H1 (cell line): ENCODE measurements around the gene MTG1. TPM values are rescaled to one million over a fixed set of nuclear protein-coding genes. Genes with fewer than 3 reads are reported as not detected.

Source experiments
- BRCA1 ChIP-seq: IDR thresholded peaks from 2 replicates; pipeline ENCODE4 v1.6.1; 2012; ENCODE audit warnings: low read depth, low read length, improper control_type of control experiment
- CHD1 ChIP-seq: IDR thresholded peaks from 2 replicates; pipeline ENCODE4 v1.6.1; 2012; ENCODE audit warnings: low read depth, low read length, improper control_type of control experiment
- EGR1 ChIP-seq: IDR thresholded peaks from 2 replicates; pipeline ENCODE4 v1.6.1; 2011; ENCODE audit warnings: low read depth, low read length, borderline replicate concordance
- GABPA ChIP-seq: IDR thresholded peaks from 2 replicates; pipeline ENCODE4 v1.6.1; 2011; ENCODE audit warnings: mild to moderate bottlenecking, low read length, moderate library complexity, borderline replicate concordance; ENCODE audit not compliant: insufficient read depth
- RBBP5 ChIP-seq: IDR thresholded peaks from 2 replicates; pipeline ENCODE4 v1.7.1; 2012; ENCODE audit warnings: low read depth, mild to moderate bottlenecking, inconsistent platforms, low read length, moderate library complexity, borderline replicate concordance
- polyA plus RNA-seq, 7 experiments: library from polyadenylated mRNA; depleted of rRNA in 3 of 7; stranded (reverse) in 5 of 7; unstranded in 2 of 7; fragments of >200 nt in 5 of 7; fragments of 200-250 nt in 2 of 7; gene quantifications; 1 replicate in 5 of 7; 2 replicates in 1 of 7; 4 replicates in 1 of 7; pipeline versions ENCODE4 v1.2.1 to v1.2.3, GENCODE V29; 2011 to 2013; ENCODE audit warnings: missing spikeins in 2 of 7, mixed read lengths in 2 of 7
- total RNA-seq: library from RNA; stranded (reverse); fragmentation: NEBNext Ultra II Directional; extraction: Animal tissue kit (Norgen Biotek cat#: 25700); gene quantifications from 2 replicates; pipeline ENCODE4 v1.2.1, GENCODE V29; 2021
- TF ChIP-seq, protein P1 (sequence below): fragments of 300-600 bp; sonication (generic); IDR thresholded peaks from 2 replicates; pipeline ENCODE4 v1.7.1; 2012; ENCODE audit warnings: low read length, moderate library complexity, mild to moderate bottlenecking, inconsistent platforms; ENCODE audit not compliant: insufficient replicate concordance
- TF ChIP-seq, protein P2 (sequence below): IDR thresholded peaks from 2 replicates; pipeline ENCODE4 v1.6.1; 2012; ENCODE audit warnings: low read length, inconsistent platforms

Gene MTG1
- total and polyA plus RNA-seq, 2 of the 8 experiments (the other 6 are each of a cell fraction or from before 2014, with no cell fraction given), result 56.6 to 81.6 TPM

DNA sequence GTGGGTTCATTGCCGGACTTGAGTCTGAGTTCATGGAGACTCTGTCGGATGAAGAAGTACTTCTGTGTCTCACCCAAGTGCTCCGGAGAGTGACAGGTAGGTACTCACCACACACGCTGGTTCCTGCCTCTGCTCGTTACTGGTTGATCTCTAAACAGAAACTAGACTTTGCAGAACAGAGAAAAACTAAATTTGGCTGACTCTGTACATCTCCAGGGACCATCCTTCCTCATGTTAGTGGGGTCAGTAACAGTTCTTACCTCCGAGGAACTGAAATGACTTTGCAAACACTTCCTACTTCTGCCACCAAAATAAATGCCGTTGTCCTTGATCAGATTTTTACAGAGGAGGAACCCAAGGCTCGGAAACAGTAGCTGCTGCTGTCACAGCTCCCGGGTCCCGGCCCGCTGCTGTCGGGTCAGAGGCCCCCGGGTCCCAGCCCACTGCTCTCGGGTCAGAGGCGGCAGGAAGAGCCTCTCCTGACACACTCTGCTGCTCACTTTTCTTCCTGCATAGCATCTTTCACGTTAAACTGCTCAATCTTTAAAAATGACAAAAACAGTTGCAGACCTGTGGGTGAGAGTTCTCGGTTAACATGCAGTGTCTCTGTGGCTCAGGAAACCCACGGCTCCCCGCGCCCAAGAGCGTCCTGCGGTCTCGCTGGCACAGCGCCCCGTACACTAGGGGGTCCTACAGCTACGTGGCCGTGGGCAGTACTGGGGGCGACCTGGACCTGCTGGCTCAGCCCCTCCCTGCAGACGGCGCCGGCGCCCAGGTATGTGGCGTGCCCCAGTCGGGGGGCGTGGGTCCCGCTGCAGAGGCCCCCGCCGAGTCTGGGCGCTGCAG lies 4.8 kb upstream of the MTG1 start (continued):
- TF ChIP-seq, protein P1, sequence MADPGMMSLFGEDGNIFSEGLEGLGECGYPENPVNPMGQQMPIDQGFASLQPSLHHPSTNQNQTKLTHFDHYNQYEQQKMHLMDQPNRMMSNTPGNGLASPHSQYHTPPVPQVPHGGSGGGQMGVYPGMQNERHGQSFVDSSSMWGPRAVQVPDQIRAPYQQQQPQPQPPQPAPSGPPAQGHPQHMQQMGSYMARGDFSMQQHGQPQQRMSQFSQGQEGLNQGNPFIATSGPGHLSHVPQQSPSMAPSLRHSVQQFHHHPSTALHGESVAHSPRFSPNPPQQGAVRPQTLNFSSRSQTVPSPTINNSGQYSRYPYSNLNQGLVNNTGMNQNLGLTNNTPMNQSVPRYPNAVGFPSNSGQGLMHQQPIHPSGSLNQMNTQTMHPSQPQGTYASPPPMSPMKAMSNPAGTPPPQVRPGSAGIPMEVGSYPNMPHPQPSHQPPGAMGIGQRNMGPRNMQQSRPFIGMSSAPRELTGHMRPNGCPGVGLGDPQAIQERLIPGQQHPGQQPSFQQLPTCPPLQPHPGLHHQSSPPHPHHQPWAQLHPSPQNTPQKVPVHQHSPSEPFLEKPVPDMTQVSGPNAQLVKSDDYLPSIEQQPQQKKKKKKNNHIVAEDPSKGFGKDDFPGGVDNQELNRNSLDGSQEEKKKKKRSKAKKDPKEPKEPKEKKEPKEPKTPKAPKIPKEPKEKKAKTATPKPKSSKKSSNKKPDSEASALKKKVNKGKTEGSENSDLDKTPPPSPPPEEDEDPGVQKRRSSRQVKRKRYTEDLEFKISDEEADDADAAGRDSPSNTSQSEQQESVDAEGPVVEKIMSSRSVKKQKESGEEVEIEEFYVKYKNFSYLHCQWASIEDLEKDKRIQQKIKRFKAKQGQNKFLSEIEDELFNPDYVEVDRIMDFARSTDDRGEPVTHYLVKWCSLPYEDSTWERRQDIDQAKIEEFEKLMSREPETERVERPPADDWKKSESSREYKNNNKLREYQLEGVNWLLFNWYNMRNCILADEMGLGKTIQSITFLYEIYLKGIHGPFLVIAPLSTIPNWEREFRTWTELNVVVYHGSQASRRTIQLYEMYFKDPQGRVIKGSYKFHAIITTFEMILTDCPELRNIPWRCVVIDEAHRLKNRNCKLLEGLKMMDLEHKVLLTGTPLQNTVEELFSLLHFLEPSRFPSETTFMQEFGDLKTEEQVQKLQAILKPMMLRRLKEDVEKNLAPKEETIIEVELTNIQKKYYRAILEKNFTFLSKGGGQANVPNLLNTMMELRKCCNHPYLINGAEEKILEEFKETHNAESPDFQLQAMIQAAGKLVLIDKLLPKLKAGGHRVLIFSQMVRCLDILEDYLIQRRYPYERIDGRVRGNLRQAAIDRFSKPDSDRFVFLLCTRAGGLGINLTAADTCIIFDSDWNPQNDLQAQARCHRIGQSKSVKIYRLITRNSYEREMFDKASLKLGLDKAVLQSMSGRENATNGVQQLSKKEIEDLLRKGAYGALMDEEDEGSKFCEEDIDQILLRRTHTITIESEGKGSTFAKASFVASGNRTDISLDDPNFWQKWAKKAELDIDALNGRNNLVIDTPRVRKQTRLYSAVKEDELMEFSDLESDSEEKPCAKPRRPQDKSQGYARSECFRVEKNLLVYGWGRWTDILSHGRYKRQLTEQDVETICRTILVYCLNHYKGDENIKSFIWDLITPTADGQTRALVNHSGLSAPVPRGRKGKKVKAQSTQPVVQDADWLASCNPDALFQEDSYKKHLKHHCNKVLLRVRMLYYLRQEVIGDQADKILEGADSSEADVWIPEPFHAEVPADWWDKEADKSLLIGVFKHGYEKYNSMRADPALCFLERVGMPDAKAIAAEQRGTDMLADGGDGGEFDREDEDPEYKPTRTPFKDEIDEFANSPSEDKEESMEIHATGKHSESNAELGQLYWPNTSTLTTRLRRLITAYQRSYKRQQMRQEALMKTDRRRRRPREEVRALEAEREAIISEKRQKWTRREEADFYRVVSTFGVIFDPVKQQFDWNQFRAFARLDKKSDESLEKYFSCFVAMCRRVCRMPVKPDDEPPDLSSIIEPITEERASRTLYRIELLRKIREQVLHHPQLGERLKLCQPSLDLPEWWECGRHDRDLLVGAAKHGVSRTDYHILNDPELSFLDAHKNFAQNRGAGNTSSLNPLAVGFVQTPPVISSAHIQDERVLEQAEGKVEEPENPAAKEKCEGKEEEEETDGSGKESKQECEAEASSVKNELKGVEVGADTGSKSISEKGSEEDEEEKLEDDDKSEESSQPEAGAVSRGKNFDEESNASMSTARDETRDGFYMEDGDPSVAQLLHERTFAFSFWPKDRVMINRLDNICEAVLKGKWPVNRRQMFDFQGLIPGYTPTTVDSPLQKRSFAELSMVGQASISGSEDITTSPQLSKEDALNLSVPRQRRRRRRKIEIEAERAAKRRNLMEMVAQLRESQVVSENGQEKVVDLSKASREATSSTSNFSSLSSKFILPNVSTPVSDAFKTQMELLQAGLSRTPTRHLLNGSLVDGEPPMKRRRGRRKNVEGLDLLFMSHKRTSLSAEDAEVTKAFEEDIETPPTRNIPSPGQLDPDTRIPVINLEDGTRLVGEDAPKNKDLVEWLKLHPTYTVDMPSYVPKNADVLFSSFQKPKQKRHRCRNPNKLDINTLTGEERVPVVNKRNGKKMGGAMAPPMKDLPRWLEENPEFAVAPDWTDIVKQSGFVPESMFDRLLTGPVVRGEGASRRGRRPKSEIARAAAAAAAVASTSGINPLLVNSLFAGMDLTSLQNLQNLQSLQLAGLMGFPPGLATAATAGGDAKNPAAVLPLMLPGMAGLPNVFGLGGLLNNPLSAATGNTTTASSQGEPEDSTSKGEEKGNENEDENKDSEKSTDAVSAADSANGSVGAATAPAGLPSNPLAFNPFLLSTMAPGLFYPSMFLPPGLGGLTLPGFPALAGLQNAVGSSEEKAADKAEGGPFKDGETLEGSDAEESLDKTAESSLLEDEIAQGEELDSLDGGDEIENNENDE, result no peak
- no peak for TF ChIP-seq CHD1
- TF ChIP-seq RBBP5, result no peak
- TF ChIP-seq, protein P2, sequence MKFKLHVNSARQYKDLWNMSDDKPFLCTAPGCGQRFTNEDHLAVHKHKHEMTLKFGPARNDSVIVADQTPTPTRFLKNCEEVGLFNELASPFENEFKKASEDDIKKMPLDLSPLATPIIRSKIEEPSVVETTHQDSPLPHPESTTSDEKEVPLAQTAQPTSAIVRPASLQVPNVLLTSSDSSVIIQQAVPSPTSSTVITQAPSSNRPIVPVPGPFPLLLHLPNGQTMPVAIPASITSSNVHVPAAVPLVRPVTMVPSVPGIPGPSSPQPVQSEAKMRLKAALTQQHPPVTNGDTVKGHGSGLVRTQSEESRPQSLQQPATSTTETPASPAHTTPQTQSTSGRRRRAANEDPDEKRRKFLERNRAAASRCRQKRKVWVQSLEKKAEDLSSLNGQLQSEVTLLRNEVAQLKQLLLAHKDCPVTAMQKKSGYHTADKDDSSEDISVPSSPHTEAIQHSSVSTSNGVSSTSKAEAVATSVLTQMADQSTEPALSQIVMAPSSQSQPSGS, result no peak
- TF ChIP-seq GABPA, result no peak
- no peak for TF ChIP-seq EGR1
- TF ChIP-seq BRCA1, result no peak
